Activated CD4-positive, alpha-beta T cell treated with anti-CD3 and anti-CD28 coated beads, Interleukin-2, amount 10 ng/mL, durations not matched to agents 24 days and 14 days (primary cell): ENCODE results near the gene FDX2. TPM values are rescaled to one million over a fixed set of nuclear protein-coding genes. Genes with fewer than 3 reads are reported as not detected.

Experiments
- DNase-seq: peaks from one replicate; pipeline ENCODE4 v3.0.0; 2022
- H3K27ac Mint-ChIP-seq: one replicate; pipeline ENCODE4 v1.8.0; 2022; ENCODE audit warnings: mild to moderate bottlenecking, mixed read lengths
- H3K27me3 Mint-ChIP-seq: one replicate; pipeline ENCODE4 v1.8.0; 2022; ENCODE audit warnings: mixed read lengths
- H3K36me3 Mint-ChIP-seq: one replicate; pipeline ENCODE4 v1.8.0; 2022; ENCODE audit warnings: low read depth, mild to moderate bottlenecking, mixed read lengths
- H3K4me1 Mint-ChIP-seq: one replicate; pipeline ENCODE4 v1.8.0; 2021; ENCODE audit warnings: mixed read lengths
- H3K4me3 Mint-ChIP-seq: one replicate; pipeline ENCODE4 v1.8.0; 2022; ENCODE audit warnings: mild to moderate bottlenecking, moderate library complexity, mixed read lengths
- H3K9me3 Mint-ChIP-seq: one replicate; pipeline ENCODE4 v1.8.0; 2021; ENCODE audit warnings: mixed read lengths
- intact Hi-C: fragments of 100-400 bp; cut with micrococcal nuclease; formaldehyde crosslinking; loops from one replicate; pipeline ENCODE4 v1.15.1; 2023
- total RNA-seq: library from RNA; stranded (reverse); gene quantifications from 2 replicates; pipeline ENCODE4 v1.2.3, GENCODE V29; 2022

The FDX2 gene
- total RNA-seq, 1 donor from 2014 or later: 23.9 TPM

DNA sequence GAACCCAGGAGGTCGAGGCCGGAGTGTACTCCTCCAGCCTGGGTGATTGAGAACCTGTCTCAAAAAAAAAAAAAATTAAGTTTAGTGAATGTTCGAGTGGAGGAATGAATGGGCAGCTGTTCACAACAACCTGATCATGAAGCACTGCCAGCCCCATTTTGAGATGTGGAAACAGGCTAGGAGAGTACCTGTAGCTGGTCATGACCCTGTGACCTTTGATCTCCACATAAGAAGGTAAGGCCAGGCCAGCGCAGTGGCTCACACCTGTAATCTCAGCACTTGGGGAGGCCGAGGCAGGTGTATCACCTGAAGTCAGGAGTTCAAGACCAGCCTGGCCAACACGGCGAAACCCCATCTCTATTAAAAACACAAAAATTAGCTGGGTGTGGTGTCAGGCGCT lies 9.9 kb upstream of the FDX2 start:
- H3K4me1 Mint-ChIP-seq: no peaks in the 10 kb centered on the region
- intact Hi-C loops: no loop called here
- peaks cover 41% of the 10 kb centered on the region for H3K36me3 Mint-ChIP-seq
- no peak overlapping the region for H3K27ac Mint-ChIP-seq
- H3K27me3 Mint-ChIP-seq: no peaks in the 10 kb centered on the region
- H3K9me3 Mint-ChIP-seq: no peaks in the 10 kb centered on the region
- DNase-seq: no peak
- H3K4me3 Mint-ChIP-seq: no peak overlapping the region

DNA sequence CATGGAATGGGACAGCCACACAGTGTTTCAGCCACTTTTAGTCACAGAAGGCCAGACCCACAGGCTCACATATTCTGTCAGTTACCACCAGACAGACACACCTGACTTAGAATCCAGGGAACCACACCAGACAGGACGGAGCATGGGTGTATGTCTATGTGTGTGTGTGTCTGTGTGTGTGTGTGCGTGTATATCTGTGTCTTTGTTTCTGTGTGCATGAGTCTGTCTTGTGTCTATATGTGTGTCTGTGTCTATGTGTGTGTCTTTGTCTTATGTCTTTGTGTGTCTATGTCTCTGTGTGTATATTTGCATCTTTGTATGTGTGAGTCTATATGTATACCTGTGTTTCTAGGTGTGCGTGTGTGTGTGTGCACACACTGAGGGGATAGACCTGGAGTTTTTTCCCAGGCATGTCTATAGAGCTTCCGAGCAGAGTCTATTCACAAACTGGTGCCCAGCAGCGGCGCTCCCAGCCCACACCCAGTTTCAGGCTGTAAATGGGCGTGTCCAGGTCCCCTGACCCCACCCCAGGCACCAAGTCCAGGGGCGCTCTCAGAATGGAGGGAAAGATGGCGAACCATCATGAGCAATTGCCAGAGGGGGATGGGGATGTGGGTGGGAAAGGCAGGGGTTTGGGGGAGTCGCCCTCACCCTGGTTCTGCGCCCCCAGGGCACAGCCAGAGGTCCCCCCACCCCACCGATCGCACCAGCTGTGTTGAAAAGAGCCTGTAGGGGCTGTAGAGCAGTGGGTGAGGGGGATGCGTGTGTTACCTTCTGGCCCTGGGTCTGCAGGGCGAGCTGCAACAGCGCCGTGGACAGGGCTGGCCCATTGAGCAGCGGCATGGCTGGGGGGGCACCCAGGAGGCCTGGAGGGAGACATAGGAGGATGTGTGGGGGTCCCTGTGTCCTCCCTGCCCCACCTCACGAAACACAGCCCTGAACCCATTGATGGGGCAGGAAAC lies 6.3 kb upstream of the FDX2 start:
- Mint-ChIP-seq H3K9me3 (no peaks in the 10 kb centered on the region), H3K4me3 (no peak overlapping the region), H3K27me3 (no peaks in the 10 kb centered on the region), H3K4me1 (no peaks in the 10 kb centered on the region), H3K27ac (no peak overlapping the region), H3K36me3 (peaks cover 34% of the 10 kb centered on the region)
- DNase-seq: no peak
- intact Hi-C loops: no loop called here

DNA sequence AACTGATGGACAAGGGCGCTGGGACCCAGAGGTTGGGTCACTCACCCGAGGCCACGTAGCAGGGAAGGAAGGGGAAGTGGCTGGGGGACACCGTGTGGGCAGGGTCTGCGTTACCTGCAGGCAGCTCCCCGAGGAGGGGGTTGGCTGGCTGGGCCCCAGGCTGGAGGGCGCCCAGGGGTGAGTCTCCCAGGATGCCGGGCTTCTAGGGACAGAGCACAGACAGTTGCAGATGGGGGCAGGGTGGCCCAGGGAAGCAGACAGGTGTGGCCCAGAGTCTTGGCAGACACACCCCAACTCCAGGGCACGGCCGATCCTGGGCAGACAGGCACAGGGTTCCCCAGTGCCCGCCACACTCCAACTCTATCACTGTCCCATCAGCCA lies 5.6 kb upstream of the FDX2 start:
- Mint-ChIP-seq H3K36me3 (peaks cover 34% of the 10 kb centered on the region), H3K27ac (no peak overlapping the region), H3K4me1 (peaks cover under 1% of the 10 kb centered on the region), H3K4me3 (no peak overlapping the region), H3K9me3 (no peaks in the 10 kb centered on the region), H3K27me3 (no peaks in the 10 kb centered on the region)
- intact Hi-C loops: no loop called here
- no peak for DNase-seq

DNA sequence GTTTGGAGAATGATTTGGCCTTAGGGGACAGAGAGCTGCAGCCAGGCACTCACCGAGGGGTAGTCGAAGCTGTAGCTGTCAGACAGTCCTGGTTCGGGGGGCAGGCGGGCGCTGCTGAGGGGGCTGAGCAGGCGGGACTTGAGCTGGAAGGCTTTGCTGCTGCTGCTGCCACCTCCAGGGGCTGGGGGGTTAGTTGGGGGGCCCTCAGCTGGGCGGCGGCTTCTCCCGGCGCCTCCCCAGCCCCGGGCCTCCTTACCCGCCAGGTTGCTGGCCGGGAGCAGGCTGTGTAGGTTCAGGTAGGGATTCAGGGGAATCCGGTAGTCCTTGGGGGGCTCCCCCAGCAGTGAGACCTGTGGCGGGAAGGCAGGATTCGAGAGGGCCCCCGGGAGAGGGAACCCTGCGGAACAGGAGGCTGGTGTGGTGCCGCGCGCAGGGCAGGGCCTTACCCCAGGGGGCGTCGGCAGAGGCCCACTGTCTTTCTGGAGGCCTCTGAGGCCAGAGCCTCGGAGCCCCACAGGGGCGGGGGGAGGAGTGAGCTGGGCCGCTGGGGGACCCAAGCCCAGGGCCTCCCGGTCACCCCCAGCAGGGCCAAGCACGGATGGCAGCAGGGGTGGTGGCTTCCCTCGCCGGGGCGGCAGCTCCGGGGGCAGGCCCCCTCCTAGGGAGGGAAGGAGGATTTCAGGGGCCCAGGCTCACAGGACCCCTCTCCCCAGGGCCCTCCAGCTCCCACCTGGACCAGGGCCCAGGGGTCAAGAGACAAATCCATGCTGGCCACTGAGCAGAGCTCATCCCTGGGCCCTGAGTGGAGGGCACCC lies 5.0 kb upstream of the FDX2 start:
- H3K9me3 Mint-ChIP-seq: no peaks in the 10 kb centered on the region
- peaks cover 37% of the 10 kb centered on the region for H3K36me3 Mint-ChIP-seq
- peaks cover 6% of the 10 kb centered on the region for H3K4me1 Mint-ChIP-seq
- intact Hi-C loops: no loop called here
- no peak for DNase-seq
- no peaks in the 10 kb centered on the region for H3K27me3 Mint-ChIP-seq
- no peak overlapping the region for H3K4me3 Mint-ChIP-seq
- no peak overlapping the region for H3K27ac Mint-ChIP-seq

DNA sequence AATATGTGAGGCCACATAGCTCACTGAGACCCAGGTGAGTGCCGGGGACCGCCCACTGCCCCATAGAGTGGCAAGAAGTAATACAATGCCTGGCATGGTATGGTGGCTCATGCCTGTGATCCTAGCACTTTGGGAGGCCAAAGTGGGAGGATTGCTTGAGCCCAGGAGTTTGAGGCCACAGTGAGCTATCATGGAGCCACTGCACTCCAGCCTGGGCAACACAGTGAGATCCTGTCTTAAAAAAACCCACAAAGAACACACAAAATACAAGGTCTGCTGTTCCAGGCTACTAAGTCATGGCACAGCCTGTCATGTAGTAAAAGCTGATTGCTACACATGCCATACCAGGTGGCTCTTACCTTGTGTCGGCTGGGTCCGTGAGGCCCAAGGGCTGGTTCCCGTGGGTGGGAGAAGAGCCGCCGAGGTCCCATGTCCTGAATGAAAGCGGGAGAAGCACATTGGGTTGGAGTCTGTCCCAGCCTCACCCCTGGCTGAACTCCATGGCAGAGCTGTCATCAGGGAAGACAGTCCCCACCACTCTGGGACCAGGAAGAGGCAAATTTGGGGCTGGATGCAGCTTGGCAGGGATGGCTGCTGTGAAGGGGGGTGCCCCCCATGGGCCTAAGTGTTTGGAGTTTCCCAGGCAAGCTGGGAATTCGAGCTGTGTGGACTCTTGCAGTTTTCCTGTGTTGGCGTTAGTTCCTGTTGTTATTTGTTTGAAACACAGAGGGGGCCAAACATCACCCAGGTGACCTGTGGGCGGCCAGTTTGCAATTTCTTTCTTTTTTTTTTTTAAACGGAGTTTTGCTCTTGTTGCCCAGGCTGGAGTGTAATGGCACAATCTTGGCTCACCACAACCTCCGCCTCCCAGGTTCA lies 3.2 kb upstream of the FDX2 start:
- Mint-ChIP-seq H3K4me1 (peaks cover 14% of the 10 kb centered on the region), H3K36me3 (peaks cover 31% of the 10 kb centered on the region), H3K27me3 (no peaks in the 10 kb centered on the region), H3K27ac (no peak overlapping the region), H3K9me3 (no peaks in the 10 kb centered on the region), H3K4me3 (no peak overlapping the region)
- intact Hi-C loops: loop anchor here (5.0 kb wide), 1 partner anchor 47 kb away; the partner anchor contains the start of gene ICAM1
- DNase-seq: no peak

DNA sequence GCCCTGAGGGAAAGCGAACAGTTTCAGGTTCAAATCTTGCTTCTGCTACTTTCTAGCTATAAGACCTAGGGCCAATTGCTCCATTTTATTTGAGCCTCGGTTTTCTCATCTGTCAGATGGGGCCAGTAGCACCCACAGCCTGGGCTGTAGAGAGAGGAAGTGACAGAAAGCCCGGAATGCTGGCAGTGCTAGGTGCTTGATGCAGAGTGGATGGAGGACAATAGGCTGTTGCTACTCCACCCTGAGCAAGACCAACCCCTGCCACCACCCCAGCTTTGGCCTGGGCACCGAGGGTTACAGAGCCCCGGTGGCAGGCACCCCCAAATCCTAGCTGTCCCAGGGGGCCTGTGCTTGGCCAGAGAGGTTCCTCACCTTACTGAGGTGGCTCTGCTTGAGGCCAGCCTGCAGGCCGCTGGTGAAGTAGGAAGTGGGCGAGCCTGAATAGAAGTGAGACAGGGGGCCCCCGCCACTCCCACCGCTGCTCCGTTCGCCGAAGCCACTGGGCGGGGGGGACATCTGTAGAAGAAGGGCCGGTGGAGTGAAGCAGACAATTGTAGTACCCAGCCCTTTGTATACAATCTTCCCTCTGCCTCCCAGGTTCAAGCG lies 2.1 kb upstream of the FDX2 start:
- no peak overlapping the region for H3K4me3 Mint-ChIP-seq
- no peak overlapping the region for H3K27ac Mint-ChIP-seq
- peaks cover 26% of the 10 kb centered on the region for H3K36me3 Mint-ChIP-seq
- H3K9me3 Mint-ChIP-seq: no peaks in the 10 kb centered on the region
- intact Hi-C loops: loop anchor here (5.0 kb wide), 1 partner anchor 46 kb away; the partner anchor contains the start of gene ICAM1
- no peak for DNase-seq
- H3K27me3 Mint-ChIP-seq: no peaks in the 10 kb centered on the region
- H3K4me1 Mint-ChIP-seq: peaks cover 14% of the 10 kb centered on the region

- Mint-ChIP-seq H3K4me3 (no peak overlapping the region), H3K36me3 (peaks cover 26% of the 10 kb centered on the region), H3K27ac (no peak overlapping the region), H3K27me3 (no peaks in the 10 kb centered on the region), H3K9me3 (no peaks in the 10 kb centered on the region), H3K4me1 (peaks cover 14% of the 10 kb centered on the region)
- no peak for DNase-seq
- intact Hi-C loops: loop anchor here (5.0 kb wide), 1 partner anchor 45 kb away; the partner anchor contains the start of gene ICAM1
These were observed 1.4 kb upstream of the FDX2 start for GRCh38 chr19:10317045-10317856.

DNA sequence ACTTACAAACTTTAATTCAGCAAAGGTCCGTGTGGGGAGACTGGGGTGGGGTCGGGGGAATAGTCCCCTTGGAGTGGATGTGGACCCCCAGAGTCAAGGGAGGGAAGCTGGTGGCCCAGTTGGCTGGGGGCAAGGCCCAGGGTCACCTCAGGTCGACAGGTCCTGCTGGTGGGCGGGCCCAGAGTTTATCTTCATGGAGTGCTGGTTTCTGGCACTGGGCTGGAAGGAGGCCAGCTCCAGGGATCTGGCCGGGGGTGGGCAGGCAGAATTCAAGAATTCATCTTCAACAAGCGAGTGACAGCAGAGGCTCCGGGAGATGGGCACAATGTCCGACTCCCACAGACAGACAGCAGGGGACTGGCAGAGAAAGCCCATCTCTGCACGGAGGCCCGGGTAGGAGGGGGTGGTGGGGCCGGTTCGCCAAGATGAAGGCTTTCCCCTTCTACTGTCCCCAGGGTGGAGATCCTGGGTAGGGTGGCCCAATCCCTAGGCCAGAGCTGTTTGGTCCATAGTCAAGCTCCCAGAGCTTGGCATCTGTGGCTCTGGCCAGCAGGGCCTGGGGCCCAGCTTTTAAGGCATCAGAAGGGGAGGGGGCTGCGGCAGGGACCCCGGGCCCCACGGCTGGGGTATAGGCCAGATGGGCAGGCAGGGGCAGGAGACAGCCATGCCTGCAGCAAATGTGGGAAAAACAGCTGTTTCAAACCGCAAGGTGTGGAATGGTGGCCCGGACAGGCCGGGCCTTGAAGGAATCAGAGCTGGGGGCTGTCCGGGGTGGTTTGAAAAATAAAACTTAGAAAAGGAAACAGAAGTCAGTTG lies 622 bp upstream of the FDX2 start:
- no peaks in the 10 kb centered on the region for H3K9me3 Mint-ChIP-seq

DNA sequence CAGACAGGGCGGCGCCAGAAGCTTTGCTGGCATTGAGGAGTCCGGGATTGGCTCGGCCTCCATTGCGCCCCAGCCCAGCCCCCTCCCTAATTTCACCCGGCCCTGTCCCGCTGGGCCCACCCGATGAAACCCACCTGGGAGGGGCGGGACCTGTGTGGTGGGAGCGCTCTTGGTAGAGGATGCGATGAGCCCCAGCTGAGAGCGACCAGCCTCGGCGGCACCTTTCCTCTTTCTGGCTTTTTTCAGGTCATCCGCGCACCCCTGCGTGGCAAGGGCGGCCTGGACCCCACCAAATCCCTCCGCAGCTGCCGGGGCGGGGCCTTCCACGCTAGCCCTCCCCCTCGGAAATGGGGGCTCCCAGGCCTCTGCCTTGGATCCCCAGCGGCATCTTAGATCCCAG lies 6.4 kb downstream of the FDX2 start, which contains the start of gene ZGLP1:
Gene ZGLP1, minus strand, starts transcription at position 393 of the 400 bp plus-strand sequence.
- H3K4me1 Mint-ChIP-seq: peaks cover 8% of the 10 kb centered on the region
- no peak for DNase-seq
- H3K4me3 Mint-ChIP-seq: no peak within 1 kb of the TSS
- no peaks in the 10 kb centered on the region for H3K9me3 Mint-ChIP-seq
- H3K36me3 Mint-ChIP-seq: peaks cover 1% of the 10 kb centered on the region
- intact Hi-C loops: no loop called here
- H3K27me3 Mint-ChIP-seq: no peaks in the 10 kb centered on the region
- H3K27ac Mint-ChIP-seq: no peak within 1 kb of the TSS

More for the DNA sequence above, 622 bp upstream of the FDX2 start:
- Mint-ChIP-seq H3K36me3 (peaks cover 21% of the 10 kb centered on the region), H3K27me3 (no peaks in the 10 kb centered on the region), H3K4me1 (peaks cover 14% of the 10 kb centered on the region), H3K27ac (peak overlapping the region; percentile 83), H3K4me3 (peak overlapping the region; percentile 86)
- intact Hi-C loops: loop anchor here (5.0 kb wide), 1 partner anchor 44 kb away; the partner anchor contains the start of gene ICAM1
- no peak for DNase-seq

- H3K27ac Mint-ChIP-seq: no peak overlapping the region
- H3K36me3 Mint-ChIP-seq: peaks cover 3% of the 10 kb centered on the region
- H3K27me3 Mint-ChIP-seq: peaks cover 3% of the 10 kb centered on the region
- intact Hi-C loops: no loop called here
- no peak overlapping the region for H3K4me3 Mint-ChIP-seq
- no peak for DNase-seq
- peaks cover 14% of the 10 kb centered on the region for H3K4me1 Mint-ChIP-seq
- H3K9me3 Mint-ChIP-seq: no peaks in the 10 kb centered on the region
These were observed 9.5 kb downstream of the FDX2 start for GRCh38 chr19:10306327-10306726.

DNA sequence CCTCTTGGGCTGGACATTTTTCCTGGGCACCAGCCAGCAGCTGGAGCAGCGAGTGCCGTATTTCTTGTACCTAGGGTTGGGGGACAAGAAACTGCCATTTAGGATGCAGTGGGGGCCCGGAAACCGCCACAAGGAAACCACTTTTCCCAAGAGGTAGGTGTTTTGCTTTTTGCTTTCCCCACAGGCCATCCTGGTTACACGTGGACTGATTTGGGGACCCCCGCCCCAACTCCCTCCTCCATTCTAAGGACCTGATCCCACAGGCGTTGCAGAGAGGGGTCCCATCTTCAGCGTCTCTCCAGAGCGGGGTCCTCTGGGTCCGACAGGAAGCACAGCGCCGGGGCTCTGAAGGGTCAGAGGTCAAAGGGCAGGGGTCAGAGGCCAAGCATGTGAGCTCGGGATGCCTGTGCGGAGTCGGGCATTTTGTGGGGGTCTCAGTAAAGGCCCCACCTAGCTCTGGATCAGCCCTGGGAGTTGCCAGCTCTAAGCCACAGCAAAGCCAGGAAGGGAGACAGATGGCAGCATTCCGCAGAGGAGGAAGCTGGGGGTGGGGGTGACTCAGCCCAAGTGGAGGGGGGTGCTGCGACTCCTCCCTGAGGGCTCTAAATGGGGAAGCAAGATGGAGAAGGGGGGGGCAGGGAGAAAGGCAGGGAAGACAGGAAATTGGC lies 10.5 kb downstream of the FDX2 start:
- DNase-seq: no peak
- Mint-ChIP-seq H3K27me3 (peaks cover 5% of the 10 kb centered on the region), H3K4me1 (peaks cover 14% of the 10 kb centered on the region), H3K9me3 (no peaks in the 10 kb centered on the region), H3K27ac (no peak overlapping the region), H3K4me3 (no peak overlapping the region), H3K36me3 (peaks cover 3% of the 10 kb centered on the region)
- intact Hi-C loops: no loop called here
